Activated CD4-positive, alpha-beta T cell treated with anti-CD3 and anti-CD28 coated beads, Interleukin-2, Interleukin-6, amounts not matched to agents 100 ng/mL and 50 ng/mL, durations not matched to agents 16 hours and 8 hours (primary cell): ENCODE measurements around the gene WDR49.

Source experiments
- DNase-seq: peaks from one replicate; pipeline ENCODE4 v3.0.0-alpha.2; 2020

Gene WDR49

GRCh38 chr3:167611718-167612117 is 42.0 kb downstream of the WDR49 start:
- no peak for DNase-seq

- DNase-seq: no peak
These were observed 44.6 kb downstream of the WDR49 start for GRCh38 chr3:167609156-167609555.

GRCh38 chr3:167606836-167607235 is 46.9 kb downstream of the WDR49 start:
- DNase-seq: no peak

GRCh38 chr3:167605871-167606270 is 47.9 kb downstream of the WDR49 start:
- no peak for DNase-seq

- no peak for DNase-seq
These were observed 51.7 kb downstream of the WDR49 start for GRCh38 chr3:167602041-167602440.

- DNase-seq: no peak
These were observed 66.1 kb downstream of the WDR49 start for GRCh38 chr3:167587651-167588050.

- DNase-seq: no peak
These were observed 78.6 kb downstream of the WDR49 start for GRCh38 chr3:167575000-167575600.

- no peak for DNase-seq
These were observed 80.8 kb downstream of the WDR49 start for GRCh38 chr3:167572991-167573390.

GRCh38 chr3:167568634-167569033 is 85.1 kb downstream of the WDR49 start:
- no peak for DNase-seq

- DNase-seq: no peak
These were observed 88.3 kb downstream of the WDR49 start for GRCh38 chr3:167565489-167565888.

GRCh38 chr3:167564612-167565011 is 89.1 kb downstream of the WDR49 start:
- DNase-seq: no peak

GRCh38 chr3:167559924-167560323 is 93.8 kb downstream of the WDR49 start:
- DNase-seq: no peak

- no peak for DNase-seq
These were observed 98.8 kb downstream of the WDR49 start for GRCh38 chr3:167554898-167555297.

GRCh38 chr3:167538081-167538480 is 115.7 kb downstream of the WDR49 start:
- DNase-seq: no peak

- no peak for DNase-seq
These were observed 132.8 kb downstream of the WDR49 start for GRCh38 chr3:167521006-167521355.

GRCh38 chr3:167520266-167521005 is 133.3 kb downstream of the WDR49 start:
- DNase-seq: no peak

- no peak for DNase-seq
These were observed 145.8 kb downstream of the WDR49 start for GRCh38 chr3:167507954-167508353.

GRCh38 chr3:167502401-167502800 is 151.3 kb downstream of the WDR49 start:
- no peak for DNase-seq

- DNase-seq: no peak
These were observed 151.8 kb downstream of the WDR49 start for GRCh38 chr3:167501941-167502340.

GRCh38 chr3:167497903-167498302 is 155.8 kb downstream of the WDR49 start:
- DNase-seq: no peak

GRCh38 chr3:167493244-167493643 is 160.5 kb downstream of the WDR49 start:
- DNase-seq: no peak

GRCh38 chr3:167491621-167492020 is 162.1 kb downstream of the WDR49 start:
- no peak for DNase-seq

GRCh38 chr3:167489571-167489970 is 164.2 kb downstream of the WDR49 start:
- no peak for DNase-seq

GRCh38 chr3:167487556-167487955 is 166.2 kb downstream of the WDR49 start:
- no peak for DNase-seq

GRCh38 chr3:167484551-167484950 is 169.2 kb downstream of the WDR49 start:
- DNase-seq: no peak
